HepG2 (cell line): ENCODE data around the gene NDUFS7. TPM values are rescaled to one million over a fixed set of nuclear protein-coding genes. Genes with fewer than 3 reads are reported as not detected.

Experiments used
- BORCS8-MEF2B ChIP-seq: sonication (generic); formaldehyde crosslinking; IDR thresholded peaks from 2 replicates; pipeline ENCODE4 v1.8.0; 2022; ENCODE audit warnings: mild to moderate bottlenecking, missing genetic modification reagents
- EP300 ChIP-seq, 3 experiments: sonication (generic) in 1 of 3; formaldehyde crosslinking in 1 of 3; IDR thresholded peaks; 2 replicates each; pipeline versions ENCODE4 v1.5.1 to v1.6.1; 2011 to 2020; ENCODE audit warnings: low read depth in 2 of 3, low read length in 2 of 3, borderline replicate concordance in 1 of 3, improper control_type of control experiment in 1 of 3, mild to moderate bottlenecking in 1 of 3, missing genetic modification reagents in 1 of 3, moderate library complexity in 1 of 3
- GABPB1 ChIP-seq: IDR thresholded peaks from 2 replicates; pipeline ENCODE4 v1.6.1; 2016; ENCODE audit warnings: mild to moderate bottlenecking, missing genetic modification reagents, moderate library complexity, missing compliant biosample characterization
- STAG1 ChIP-seq: sonication (generic); formaldehyde crosslinking; IDR thresholded peaks from 2 replicates; pipeline ENCODE4 v1.4.0; 2020; ENCODE audit warnings: missing genetic modification reagents
- TAF1 ChIP-seq: sonication (generic); formaldehyde crosslinking; IDR thresholded peaks from 2 replicates; pipeline ENCODE4 v1.4.0; 2020; ENCODE audit warnings: missing genetic modification reagents
- XBP1 ChIP-seq: sonication (generic); formaldehyde crosslinking; IDR thresholded peaks from 2 replicates; pipeline ENCODE4 v1.5.0; 2020; ENCODE audit warnings: missing genetic modification reagents
- YEATS2 ChIP-seq: sonication (generic); formaldehyde crosslinking; IDR thresholded peaks from 2 replicates; pipeline ENCODE4 v1.4.0; 2020; ENCODE audit warnings: missing genetic modification reagents, borderline replicate concordance
- ZNF331 ChIP-seq: sonication (generic); formaldehyde crosslinking; IDR thresholded peaks from 2 replicates; pipeline ENCODE4 v1.4.0; 2020; ENCODE audit warnings: missing genetic modification reagents
- ZNF333 ChIP-seq: sonication (generic); formaldehyde crosslinking; IDR thresholded peaks from 2 replicates; pipeline ENCODE4 v1.4.0; 2020; ENCODE audit warnings: mild to moderate bottlenecking, missing genetic modification reagents, borderline replicate concordance
- ZNF709 ChIP-seq: sonication (generic); formaldehyde crosslinking; IDR thresholded peaks from 2 replicates; pipeline ENCODE4 v1.5.0; 2020; ENCODE audit warnings: mild to moderate bottlenecking, missing genetic modification reagents
- polyA plus RNA-seq, 8 experiments: library from polyadenylated mRNA; depleted of rRNA in 3 of 8; stranded (reverse) in 7 of 8; unstranded in 1 of 8; fragments of >200 nt; fragmentation: Illumina TruSeq in 4 of 8; extraction: Trizol in 4 of 8; gene quantifications; 2 replicates each; pipeline versions ENCODE4 v1.2.1 to v1.2.3, GENCODE V29; 2011 to 2016; ENCODE audit warnings: low read depth in 4 of 8, missing spikeins in 1 of 8, mixed read lengths in 1 of 8; ENCODE audit not compliant: insufficient read depth in 1 of 8
- total RNA-seq, 5 experiments: library from RNA; depleted of rRNA; stranded (reverse); fragments of >200 nt; fragmentation: Illumina TruSeq; extraction: Trizol; gene quantifications; 2 replicates each; pipeline ENCODE4 v1.2.3, GENCODE V29; 2016; ENCODE audit warnings: low read depth in 1 of 5
- TF ChIP-seq, protein P1 (sequence below): sonication (generic); formaldehyde crosslinking; IDR thresholded peaks from 2 replicates; pipeline ENCODE4 v1.4.0; 2020; ENCODE audit warnings: missing genetic modification reagents
- TF ChIP-seq, protein P2 (sequence below): sonication (generic); formaldehyde crosslinking; IDR thresholded peaks from 2 replicates; pipeline ENCODE4 v1.4.0; 2020; ENCODE audit warnings: missing genetic modification reagents
- TF ChIP-seq, protein P3 (sequence below): IDR thresholded peaks from 2 replicates; pipeline ENCODE4 v1.6.1; 2016
- TF ChIP-seq, protein P4 (sequence below): sonication (generic); formaldehyde crosslinking; IDR thresholded peaks from 2 replicates; pipeline ENCODE4 v1.4.0; 2020; ENCODE audit warnings: missing genetic modification reagents
- TF ChIP-seq, protein P5 (sequence below): sonication (generic); formaldehyde crosslinking; IDR thresholded peaks from 2 replicates; pipeline ENCODE4 v1.5.0; 2020; ENCODE audit warnings: missing genetic modification reagents

Gene NDUFS7
- total and polyA plus RNA-seq, 2 of the 13 experiments (the other 11 are each of a cell fraction or from before 2014, with no cell fraction given) = 34.3 to 66.9 TPM

DNA sequence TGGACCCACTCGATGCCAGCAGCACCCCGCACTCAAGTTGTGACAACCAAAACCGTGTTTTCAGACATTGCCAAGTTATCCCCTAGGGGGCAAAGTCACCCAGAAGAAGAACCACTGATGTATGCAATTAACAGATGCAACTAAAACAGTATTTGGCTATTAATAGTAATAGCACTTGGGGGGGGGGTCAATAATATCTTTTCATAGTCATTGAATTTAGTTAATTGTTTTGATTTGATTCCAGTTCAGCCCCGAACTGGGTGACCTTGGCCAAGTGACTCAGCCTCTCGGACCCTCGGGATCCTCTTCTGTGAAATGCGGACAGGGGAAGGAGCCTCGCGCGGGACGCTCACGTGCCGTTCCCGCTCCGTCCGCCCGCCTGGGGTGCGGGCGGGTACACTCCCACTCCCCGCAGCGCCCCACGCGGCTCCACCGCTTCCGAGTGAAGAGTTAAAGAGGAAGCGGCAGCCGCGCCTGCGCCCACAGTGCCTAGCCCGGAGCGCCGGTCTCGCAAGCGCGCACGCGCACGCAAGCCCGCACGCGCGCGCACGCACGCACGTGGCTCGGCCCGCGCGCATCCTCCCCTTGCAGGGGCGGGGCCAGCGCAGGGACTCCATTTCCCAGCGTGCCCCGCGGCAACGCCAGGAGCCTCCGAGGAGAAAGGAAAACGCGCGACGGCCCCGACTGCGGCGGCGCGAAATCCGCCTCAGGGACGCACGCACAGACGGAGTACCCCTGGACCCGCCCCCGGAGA is 23.2 kb downstream of the NDUFS7 start (continued):
- TF ChIP-seq, protein P1, sequence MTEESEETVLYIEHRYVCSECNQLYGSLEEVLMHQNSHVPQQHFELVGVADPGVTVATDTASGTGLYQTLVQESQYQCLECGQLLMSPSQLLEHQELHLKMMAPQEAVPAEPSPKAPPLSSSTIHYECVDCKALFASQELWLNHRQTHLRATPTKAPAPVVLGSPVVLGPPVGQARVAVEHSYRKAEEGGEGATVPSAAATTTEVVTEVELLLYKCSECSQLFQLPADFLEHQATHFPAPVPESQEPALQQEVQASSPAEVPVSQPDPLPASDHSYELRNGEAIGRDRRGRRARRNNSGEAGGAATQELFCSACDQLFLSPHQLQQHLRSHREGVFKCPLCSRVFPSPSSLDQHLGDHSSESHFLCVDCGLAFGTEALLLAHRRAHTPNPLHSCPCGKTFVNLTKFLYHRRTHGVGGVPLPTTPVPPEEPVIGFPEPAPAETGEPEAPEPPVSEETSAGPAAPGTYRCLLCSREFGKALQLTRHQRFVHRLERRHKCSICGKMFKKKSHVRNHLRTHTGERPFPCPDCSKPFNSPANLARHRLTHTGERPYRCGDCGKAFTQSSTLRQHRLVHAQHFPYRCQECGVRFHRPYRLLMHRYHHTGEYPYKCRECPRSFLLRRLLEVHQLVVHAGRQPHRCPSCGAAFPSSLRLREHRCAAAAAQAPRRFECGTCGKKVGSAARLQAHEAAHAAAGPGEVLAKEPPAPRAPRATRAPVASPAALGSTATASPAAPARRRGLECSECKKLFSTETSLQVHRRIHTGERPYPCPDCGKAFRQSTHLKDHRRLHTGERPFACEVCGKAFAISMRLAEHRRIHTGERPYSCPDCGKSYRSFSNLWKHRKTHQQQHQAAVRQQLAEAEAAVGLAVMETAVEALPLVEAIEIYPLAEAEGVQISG = peak; percentile 90
- TF ChIP-seq, protein P2, sequence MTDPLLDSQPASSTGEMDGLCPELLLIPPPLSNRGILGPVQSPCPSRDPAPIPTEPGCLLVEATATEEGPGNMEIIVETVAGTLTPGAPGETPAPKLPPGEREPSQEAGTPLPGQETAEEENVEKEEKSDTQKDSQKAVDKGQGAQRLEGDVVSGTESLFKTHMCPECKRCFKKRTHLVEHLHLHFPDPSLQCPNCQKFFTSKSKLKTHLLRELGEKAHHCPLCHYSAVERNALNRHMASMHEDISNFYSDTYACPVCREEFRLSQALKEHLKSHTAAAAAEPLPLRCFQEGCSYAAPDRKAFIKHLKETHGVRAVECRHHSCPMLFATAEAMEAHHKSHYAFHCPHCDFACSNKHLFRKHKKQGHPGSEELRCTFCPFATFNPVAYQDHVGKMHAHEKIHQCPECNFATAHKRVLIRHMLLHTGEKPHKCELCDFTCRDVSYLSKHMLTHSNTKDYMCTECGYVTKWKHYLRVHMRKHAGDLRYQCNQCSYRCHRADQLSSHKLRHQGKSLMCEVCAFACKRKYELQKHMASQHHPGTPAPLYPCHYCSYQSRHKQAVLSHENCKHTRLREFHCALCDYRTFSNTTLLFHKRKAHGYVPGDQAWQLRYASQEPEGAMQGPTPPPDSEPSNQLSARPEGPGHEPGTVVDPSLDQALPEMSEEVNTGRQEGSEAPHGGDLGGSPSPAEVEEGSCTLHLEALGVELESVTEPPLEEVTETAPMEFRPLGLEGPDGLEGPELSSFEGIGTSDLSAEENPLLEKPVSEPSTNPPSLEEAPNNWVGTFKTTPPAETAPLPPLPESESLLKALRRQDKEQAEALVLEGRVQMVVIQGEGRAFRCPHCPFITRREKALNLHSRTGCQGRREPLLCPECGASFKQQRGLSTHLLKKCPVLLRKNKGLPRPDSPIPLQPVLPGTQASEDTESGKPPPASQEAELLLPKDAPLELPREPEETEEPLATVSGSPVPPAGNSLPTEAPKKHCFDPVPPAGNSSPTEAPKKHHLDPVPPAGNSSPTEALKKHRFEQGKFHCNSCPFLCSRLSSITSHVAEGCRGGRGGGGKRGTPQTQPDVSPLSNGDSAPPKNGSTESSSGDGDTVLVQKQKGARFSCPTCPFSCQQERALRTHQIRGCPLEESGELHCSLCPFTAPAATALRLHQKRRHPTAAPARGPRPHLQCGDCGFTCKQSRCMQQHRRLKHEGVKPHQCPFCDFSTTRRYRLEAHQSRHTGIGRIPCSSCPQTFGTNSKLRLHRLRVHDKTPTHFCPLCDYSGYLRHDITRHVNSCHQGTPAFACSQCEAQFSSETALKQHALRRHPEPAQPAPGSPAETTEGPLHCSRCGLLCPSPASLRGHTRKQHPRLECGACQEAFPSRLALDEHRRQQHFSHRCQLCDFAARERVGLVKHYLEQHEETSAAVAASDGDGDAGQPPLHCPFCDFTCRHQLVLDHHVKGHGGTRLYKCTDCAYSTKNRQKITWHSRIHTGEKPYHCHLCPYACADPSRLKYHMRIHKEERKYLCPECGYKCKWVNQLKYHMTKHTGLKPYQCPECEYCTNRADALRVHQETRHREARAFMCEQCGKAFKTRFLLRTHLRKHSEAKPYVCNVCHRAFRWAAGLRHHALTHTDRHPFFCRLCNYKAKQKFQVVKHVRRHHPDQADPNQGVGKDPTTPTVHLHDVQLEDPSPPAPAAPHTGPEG (CRISPR knock-in tag) = 0 out of 2 replicates have a peak, but pooled peaks have one; percentile 26
- TF ChIP-seq ZNF331 (CRISPR knock-in tag) (peak; percentile 55; the same call in 1 of the 2 replicates), EP300 (IDR thresholded peaks at IDR 0.05; ENCODE audit: low read depth in 2 of 2, low read length in 2 of 2) (0 out of 4 replicates have a peak, but pooled peaks of 1 of the 2 experiments have one; percentile 9), EP300 (CRISPR knock-in tag; IDR thresholded peaks at IDR 0.05; ENCODE audit: borderline replicate concordance) (no peak), TAF1 (no peak; the same call in 1 of the 2 replicates), BORCS8-MEF2B (0 out of 2 replicates have a peak, but pooled peaks have one; percentile 7), STAG1 (CRISPR knock-in tag) (peak; percentile 36), YEATS2 (CRISPR knock-in tag) (peak; percentile 3; the same call in 1 of the 2 replicates), XBP1 (CRISPR knock-in tag) (no peak), ZNF709 (CRISPR knock-in tag) (0 out of 2 replicates have a peak, but pooled peaks have one; percentile 57), GABPB1 (CRISPR knock-in tag) (peak; percentile 84), ZNF333 (0 out of 2 replicates have a peak, but pooled peaks have one; percentile 60)
- TF ChIP-seq, protein P3, sequence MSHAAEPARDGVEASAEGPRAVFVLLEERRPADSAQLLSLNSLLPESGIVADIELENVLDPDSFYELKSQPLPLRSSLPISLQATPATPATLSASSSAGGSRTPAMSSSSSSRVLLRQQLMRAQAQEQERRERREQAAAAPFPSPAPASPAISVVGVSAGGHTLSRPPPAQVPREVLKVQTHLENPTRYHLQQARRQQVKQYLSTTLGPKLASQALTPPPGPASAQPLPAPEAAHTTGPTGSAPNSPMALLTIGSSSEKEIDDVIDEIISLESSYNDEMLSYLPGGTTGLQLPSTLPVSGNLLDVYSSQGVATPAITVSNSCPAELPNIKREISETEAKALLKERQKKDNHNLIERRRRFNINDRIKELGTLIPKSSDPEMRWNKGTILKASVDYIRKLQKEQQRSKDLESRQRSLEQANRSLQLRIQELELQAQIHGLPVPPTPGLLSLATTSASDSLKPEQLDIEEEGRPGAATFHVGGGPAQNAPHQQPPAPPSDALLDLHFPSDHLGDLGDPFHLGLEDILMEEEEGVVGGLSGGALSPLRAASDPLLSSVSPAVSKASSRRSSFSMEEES (CRISPR knock-in tag) = peak; percentile 35; the same call in 1 of the 2 replicates
- TF ChIP-seq, protein P4, sequence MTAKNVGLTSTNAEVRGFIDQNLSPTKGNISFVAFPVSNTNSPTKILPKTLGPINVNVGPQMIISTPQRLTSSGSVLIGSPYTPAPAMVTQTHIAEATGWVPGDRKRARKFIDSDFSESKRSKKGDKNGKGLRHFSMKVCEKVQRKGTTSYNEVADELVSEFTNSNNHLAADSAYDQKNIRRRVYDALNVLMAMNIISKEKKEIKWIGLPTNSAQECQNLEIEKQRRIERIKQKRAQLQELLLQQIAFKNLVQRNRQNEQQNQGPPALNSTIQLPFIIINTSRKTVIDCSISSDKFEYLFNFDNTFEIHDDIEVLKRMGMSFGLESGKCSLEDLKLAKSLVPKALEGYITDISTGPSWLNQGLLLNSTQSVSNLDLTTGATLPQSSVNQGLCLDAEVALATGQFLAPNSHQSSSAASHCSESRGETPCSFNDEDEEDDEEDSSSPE = peak; percentile 75
- TF ChIP-seq, protein P5, sequence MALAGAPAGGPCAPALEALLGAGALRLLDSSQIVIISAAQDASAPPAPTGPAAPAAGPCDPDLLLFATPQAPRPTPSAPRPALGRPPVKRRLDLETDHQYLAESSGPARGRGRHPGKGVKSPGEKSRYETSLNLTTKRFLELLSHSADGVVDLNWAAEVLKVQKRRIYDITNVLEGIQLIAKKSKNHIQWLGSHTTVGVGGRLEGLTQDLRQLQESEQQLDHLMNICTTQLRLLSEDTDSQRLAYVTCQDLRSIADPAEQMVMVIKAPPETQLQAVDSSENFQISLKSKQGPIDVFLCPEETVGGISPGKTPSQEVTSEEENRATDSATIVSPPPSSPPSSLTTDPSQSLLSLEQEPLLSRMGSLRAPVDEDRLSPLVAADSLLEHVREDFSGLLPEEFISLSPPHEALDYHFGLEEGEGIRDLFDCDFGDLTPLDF (CRISPR knock-in tag) = peak; percentile 62; the same call in 1 of the 2 replicates
